ENCODE measurements around the gene ERCC2. TPM values are rescaled to one million over a fixed set of nuclear protein-coding genes. Genes with fewer than 3 reads are reported as not detected.

The ERCC2 gene
- total and polyA plus RNA-seq, 9 donors = 6.6 to 19.9 (median 15.0) TPM

- peaks cover 52% of the 10 kb centered on the region for H3K27me3 ChIP-seq (ENCODE audit: control insufficient read depth, insufficient read depth, low read length)
- 39% methylated on average over 4 of the region's 4 CpGs for WGBS (ENCODE audit: insufficient coverage)
- H3K4me1 ChIP-seq (ENCODE audit: control insufficient read depth, insufficient read depth, low read length) = peaks cover 43% of the 10 kb centered on the region
- DNase-seq = no peak
- peaks cover 2% of the 10 kb centered on the region for H3K36me3 ChIP-seq (ENCODE audit: control insufficient read depth, insufficient read depth, low read length)
- H3K4me3 ChIP-seq (ENCODE audit: low read length) = no peak overlapping the region
- H3K9me3 ChIP-seq (replicated peaks; ENCODE audit: control insufficient read depth, low read depth, low read length) = no peaks in the 10 kb centered on the region
- no peak overlapping the region for H3K27ac ChIP-seq (ENCODE audit: low read length)
Measured at GRCh38 chr19:45403272-45403671, 32.9 kb upstream of the ERCC2 start.

- Histone ChIP-seq H3K36me3 (ENCODE audit: control insufficient read depth, insufficient read depth, low read length) (no peaks in the 10 kb centered on the region), H3K9me3 (replicated peaks; ENCODE audit: control insufficient read depth, low read depth, low read length) (no peaks in the 10 kb centered on the region), H3K27me3 (ENCODE audit: control insufficient read depth, insufficient read depth, low read length) (peaks cover 60% of the 10 kb centered on the region), H3K4me3 (ENCODE audit: low read length) (no peak overlapping the region), H3K4me1 (ENCODE audit: control insufficient read depth, insufficient read depth, low read length) (peaks cover 47% of the 10 kb centered on the region), H3K27ac (ENCODE audit: low read length) (no peak overlapping the region)
- peak; percentile 39 for DNase-seq
- 6% methylated on average over 34 of the region's 40 CpGs for WGBS (ENCODE audit: insufficient coverage)
Measured at GRCh38 chr19:45402298-45403061, 32.1 kb upstream of the ERCC2 start.

- Histone ChIP-seq H3K9me3 (replicated peaks; ENCODE audit: control insufficient read depth, low read depth, low read length) (no peaks in the 10 kb centered on the region), H3K4me1 (ENCODE audit: control insufficient read depth, insufficient read depth, low read length) (peaks cover 40% of the 10 kb centered on the region), H3K36me3 (ENCODE audit: control insufficient read depth, insufficient read depth, low read length) (no peaks in the 10 kb centered on the region), H3K27me3 (ENCODE audit: control insufficient read depth, insufficient read depth, low read length) (peaks cover 65% of the 10 kb centered on the region), H3K27ac (ENCODE audit: low read length) (no peak overlapping the region), H3K4me3 (ENCODE audit: low read length) (no peak overlapping the region)
- no CpG with 5 or more reads among the region's 6 CpGs for WGBS (ENCODE audit: insufficient coverage)
- DNase-seq = no peak
Measured at GRCh38 chr19:45401815-45402214, 31.4 kb upstream of the ERCC2 start.

- H3K36me3 ChIP-seq (ENCODE audit: control insufficient read depth, insufficient read depth, low read length) = no peaks in the 10 kb centered on the region
- H3K4me3 ChIP-seq (ENCODE audit: low read length) = no peak overlapping the region
- H3K9me3 ChIP-seq (replicated peaks; ENCODE audit: control insufficient read depth, low read depth, low read length) = no peaks in the 10 kb centered on the region
- no CpG with 5 or more reads among the region's 6 CpGs for WGBS (ENCODE audit: insufficient coverage)
- DNase-seq = no peak
- H3K27ac ChIP-seq (ENCODE audit: low read length) = no peak overlapping the region
- H3K27me3 ChIP-seq (ENCODE audit: control insufficient read depth, insufficient read depth, low read length) = peaks cover 67% of the 10 kb centered on the region
- peaks cover 28% of the 10 kb centered on the region for H3K4me1 ChIP-seq (ENCODE audit: control insufficient read depth, insufficient read depth, low read length)
Measured at GRCh38 chr19:45400192-45400591, 29.8 kb upstream of the ERCC2 start.

GRCh38 chr19:45395821-45396617 is 25.6 kb upstream of the ERCC2 start:
- H3K9me3 ChIP-seq (replicated peaks; ENCODE audit: control insufficient read depth, low read depth, low read length) = no peaks in the 10 kb centered on the region
- WGBS (ENCODE audit: insufficient coverage) = 9% methylated on average over 38 of the region's 59 CpGs
- H3K27me3 ChIP-seq (ENCODE audit: control insufficient read depth, insufficient read depth, low read length) = peaks cover 36% of the 10 kb centered on the region
- H3K4me3 ChIP-seq (ENCODE audit: low read length) = no peak overlapping the region
- H3K27ac ChIP-seq (ENCODE audit: low read length) = no peak overlapping the region
- H3K4me1 ChIP-seq (ENCODE audit: control insufficient read depth, insufficient read depth, low read length) = peaks cover 9% of the 10 kb centered on the region
- no peak for DNase-seq
- no peaks in the 10 kb centered on the region for H3K36me3 ChIP-seq (ENCODE audit: control insufficient read depth, insufficient read depth, low read length)

GRCh38 chr19:45391871-45392665 is 21.7 kb upstream of the ERCC2 start:
- Histone ChIP-seq H3K9me3 (replicated peaks; ENCODE audit: control insufficient read depth, low read depth, low read length) (no peaks in the 10 kb centered on the region), H3K4me3 (ENCODE audit: low read length) (no peak overlapping the region), H3K27me3 (ENCODE audit: control insufficient read depth, insufficient read depth, low read length) (peaks cover 23% of the 10 kb centered on the region), H3K27ac (ENCODE audit: low read length) (no peak overlapping the region), H3K4me1 (ENCODE audit: control insufficient read depth, insufficient read depth, low read length) (no peaks in the 10 kb centered on the region), H3K36me3 (ENCODE audit: control insufficient read depth, insufficient read depth, low read length) (no peaks in the 10 kb centered on the region)
- DNase-seq = no peak
- WGBS (ENCODE audit: insufficient coverage) = 86% methylated on average over 14 of the region's 21 CpGs

GRCh38 chr19:45391346-45391745 is 21.0 kb upstream of the ERCC2 start:
- no peaks in the 10 kb centered on the region for H3K4me1 ChIP-seq (ENCODE audit: control insufficient read depth, insufficient read depth, low read length)
- DNase-seq = no peak
- no peaks in the 10 kb centered on the region for H3K36me3 ChIP-seq (ENCODE audit: control insufficient read depth, insufficient read depth, low read length)
- H3K27me3 ChIP-seq (ENCODE audit: control insufficient read depth, insufficient read depth, low read length) = peaks cover 25% of the 10 kb centered on the region
- no CpG with 5 or more reads among the region's 3 CpGs for WGBS (ENCODE audit: insufficient coverage)
- H3K27ac ChIP-seq (ENCODE audit: low read length) = no peak overlapping the region
- H3K4me3 ChIP-seq (ENCODE audit: low read length) = no peak overlapping the region
- no peaks in the 10 kb centered on the region for H3K9me3 ChIP-seq (replicated peaks; ENCODE audit: control insufficient read depth, low read depth, low read length)

- no peak overlapping the region for H3K4me3 ChIP-seq (ENCODE audit: low read length)
- peaks cover 4% of the 10 kb centered on the region for H3K4me1 ChIP-seq (ENCODE audit: control insufficient read depth, insufficient read depth, low read length)
- H3K9me3 ChIP-seq (replicated peaks; ENCODE audit: control insufficient read depth, low read depth, low read length) = no peaks in the 10 kb centered on the region
- peaks cover 33% of the 10 kb centered on the region for H3K27me3 ChIP-seq (ENCODE audit: control insufficient read depth, insufficient read depth, low read length)
- no peaks in the 10 kb centered on the region for H3K36me3 ChIP-seq (ENCODE audit: control insufficient read depth, insufficient read depth, low read length)
- DNase-seq = no peak
- H3K27ac ChIP-seq (ENCODE audit: low read length) = no peak overlapping the region
- WGBS (ENCODE audit: insufficient coverage) = 4% methylated on average over 64 of the region's 75 CpGs
Measured at GRCh38 chr19:45385392-45386221, 15.2 kb upstream of the ERCC2 start.

- H3K36me3 ChIP-seq (ENCODE audit: control insufficient read depth, insufficient read depth, low read length) = no peaks in the 10 kb centered on the region
- WGBS (ENCODE audit: insufficient coverage) = 66% methylated on average over 29 of the region's 29 CpGs
- H3K4me3 ChIP-seq (ENCODE audit: low read length) = no peak overlapping the region
- H3K27me3 ChIP-seq (ENCODE audit: control insufficient read depth, insufficient read depth, low read length) = peaks cover 28% of the 10 kb centered on the region
- no peak overlapping the region for H3K27ac ChIP-seq (ENCODE audit: low read length)
- DNase-seq = no peak
- H3K9me3 ChIP-seq (replicated peaks; ENCODE audit: control insufficient read depth, low read depth, low read length) = no peaks in the 10 kb centered on the region
- H3K4me1 ChIP-seq (ENCODE audit: control insufficient read depth, insufficient read depth, low read length) = peaks cover 4% of the 10 kb centered on the region
Measured at GRCh38 chr19:45382426-45382825, 12.1 kb upstream of the ERCC2 start.

All from muscle of leg (tissue), 11 donors.